ENCODE results near the gene BMP8A.
"Not testable (repeated sequence)": the region's sequence is repeated elsewhere in the genome, so short reads cannot be mapped to it uniquely, and the experiment has no call there.

The BMP8A gene

DNA sequence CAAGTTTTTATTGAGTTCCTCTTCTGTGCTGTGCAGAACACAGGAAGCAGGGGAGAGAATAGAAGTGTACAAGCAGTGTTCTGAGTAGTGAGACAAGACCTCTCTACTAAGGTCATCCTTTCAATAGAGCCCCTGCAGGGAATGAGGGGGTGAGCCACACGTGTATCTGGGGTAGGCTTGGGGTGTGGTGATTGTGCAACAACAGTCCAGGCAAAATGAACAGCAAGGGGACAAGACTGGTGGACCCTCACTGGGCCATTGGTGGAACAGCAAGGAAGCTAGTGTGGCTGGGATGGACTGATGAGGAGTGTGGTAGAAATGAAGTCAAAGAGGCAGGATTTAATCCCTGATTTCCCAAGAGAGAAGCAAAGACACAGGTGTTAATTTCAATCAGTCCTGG is 8.2 kb upstream of the BMP8A start:
- DNase-seq (ENCODE audit: low spot score), result no peak

DNA sequence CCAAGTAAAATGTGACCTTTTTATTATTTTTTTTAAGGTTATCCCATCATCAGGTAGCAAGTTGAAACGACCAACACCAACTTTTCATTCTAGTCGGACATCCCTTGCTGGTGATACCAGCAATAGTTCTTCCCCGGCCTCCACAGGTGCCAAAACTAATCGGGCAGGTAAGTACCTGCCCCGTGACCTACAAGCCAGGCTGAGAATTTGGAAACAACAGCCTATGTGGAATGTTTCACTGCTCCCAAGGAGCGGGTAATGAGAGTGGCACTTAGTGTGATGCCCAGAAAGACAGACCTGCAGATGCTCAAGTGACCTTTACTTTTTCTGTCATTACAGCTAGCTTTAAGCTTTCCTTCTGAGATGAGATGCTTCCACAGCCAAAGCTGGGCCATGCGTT is 6.9 kb upstream of the BMP8A start:
- no peak for DNase-seq (ENCODE audit: low spot score)

DNA sequence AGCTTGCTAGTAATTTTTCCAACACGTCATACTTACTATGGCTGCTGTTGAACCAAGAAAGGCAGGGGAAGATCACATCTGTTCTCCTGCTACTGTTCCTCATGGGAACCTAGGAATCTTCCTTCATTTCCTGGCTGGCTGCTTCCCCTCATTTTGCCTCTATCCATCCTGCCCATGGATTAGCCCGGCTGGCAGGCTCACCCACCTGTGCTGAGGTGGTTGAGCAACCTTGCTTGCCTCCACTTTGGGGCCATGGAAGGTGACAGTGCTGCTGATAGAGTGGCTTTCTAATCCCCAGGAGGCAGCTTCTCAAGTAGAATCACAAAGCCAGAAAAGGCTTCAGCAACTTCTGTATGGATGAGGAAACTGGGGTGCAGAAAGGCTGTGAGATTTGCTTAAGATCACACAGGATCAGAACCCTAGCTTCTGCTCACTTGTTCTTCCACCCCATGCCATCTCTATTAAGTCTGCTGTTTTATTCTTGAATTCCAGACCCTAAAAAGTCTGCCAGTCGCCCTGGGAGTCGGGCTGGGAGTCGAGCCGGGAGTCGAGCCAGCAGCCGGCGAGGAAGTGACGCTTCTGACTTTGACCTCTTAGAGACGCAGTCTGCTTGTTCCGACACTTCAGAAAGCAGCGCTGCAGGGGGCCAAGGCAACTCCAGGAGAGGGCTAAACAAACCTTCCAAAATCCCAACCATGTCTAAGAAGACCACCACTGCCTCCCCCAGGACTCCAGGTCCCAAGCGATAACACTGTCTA is 6.2 kb upstream of the BMP8A start:
- no peak for DNase-seq (ENCODE audit: low spot score)

DNA sequence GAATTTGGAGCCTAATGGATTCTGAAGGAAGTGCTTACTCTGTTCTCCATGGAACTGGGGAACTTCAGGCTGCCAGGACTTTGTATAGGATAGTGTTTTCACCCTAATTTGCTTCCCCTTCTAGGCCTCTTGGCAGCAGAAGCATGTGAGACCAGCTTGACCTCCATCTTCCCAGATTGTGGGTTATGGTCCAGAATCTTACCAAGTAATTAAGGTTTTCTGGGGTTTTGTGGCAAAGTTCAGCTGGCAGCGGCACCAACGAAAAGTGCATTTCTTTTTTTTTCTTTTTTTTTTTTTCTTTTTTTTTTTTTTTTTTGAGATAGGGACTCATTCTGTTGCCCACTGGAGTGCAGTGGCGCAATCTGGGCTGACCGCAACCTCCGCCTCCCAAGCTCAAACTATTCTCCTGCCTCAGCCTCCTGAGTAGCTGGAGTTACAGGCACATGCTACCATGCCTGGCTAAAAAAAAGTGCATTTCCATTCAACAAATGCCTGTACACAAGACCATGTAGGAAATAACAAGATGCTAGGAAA is 3.4 kb upstream of the BMP8A start:
- DNase-seq (ENCODE audit: low spot score), result no peak

DNA sequence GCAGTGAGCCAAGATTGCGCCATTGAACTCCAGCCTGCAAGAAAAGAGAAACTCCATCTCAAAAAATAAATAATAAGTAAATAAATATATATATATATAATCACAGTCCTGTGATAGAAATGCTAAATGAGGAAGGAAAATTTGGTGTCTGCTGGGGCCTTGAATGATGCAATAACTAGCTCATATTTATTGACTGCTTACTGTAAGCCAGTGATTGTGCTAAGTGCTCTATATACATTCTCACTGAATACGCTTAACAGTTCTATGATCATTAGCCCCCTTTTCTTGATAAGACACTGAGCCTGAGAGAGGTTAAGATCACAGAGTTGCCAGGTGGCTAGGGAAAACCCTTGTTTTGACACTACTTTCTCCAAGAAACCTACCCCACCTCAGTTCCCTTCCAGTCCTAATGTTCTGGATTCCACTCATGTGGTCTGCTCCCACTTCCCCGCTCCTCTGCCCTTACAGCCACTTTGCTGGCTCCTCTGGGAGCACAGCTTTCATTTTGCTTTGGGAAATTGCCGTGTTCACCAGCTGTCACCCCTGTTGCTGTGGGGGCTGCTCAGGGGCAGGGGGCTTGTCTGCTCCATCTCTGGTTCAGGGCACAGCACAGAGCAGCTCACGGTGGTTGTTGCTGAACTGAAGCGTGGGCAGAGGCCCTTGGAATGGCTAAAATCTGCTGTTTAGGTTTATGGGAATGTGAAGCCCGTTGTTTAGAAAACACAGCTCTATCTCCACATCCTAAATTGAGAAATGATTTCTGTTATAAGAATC is 2.5 kb upstream of the BMP8A start:
- no peak for DNase-seq (ENCODE audit: low spot score)

DNA sequence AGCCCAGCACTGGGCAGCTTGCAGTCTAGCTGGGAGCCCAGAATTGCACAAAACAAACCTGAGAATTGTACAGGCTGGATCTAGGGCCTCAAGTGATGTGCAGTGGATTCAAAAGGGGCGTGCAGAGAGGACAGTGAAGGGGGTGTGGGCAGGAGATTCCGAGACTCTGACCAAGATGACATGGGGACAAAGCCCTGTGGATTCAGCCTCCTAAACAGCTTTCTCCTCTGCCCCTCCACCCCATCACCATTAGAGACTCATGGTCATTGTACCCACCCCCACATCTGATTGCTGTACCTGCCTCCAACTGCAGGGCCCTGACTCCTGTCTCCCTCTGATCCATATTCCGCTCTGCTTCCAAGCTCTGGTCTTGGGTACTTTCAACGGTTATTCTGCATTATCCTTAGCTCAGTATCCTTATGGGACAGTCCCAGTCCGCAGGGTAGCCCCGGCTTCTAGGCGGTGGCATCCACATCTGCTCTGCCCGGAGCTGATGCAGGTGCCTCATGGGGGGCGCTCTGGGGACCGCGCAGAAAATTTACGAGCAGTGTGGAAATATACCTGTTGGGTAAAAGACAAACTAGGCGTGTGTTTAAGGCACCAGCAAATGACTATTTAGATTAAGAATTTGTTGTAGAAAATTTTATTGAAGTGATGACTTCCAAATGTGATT is 1.7 kb upstream of the BMP8A start:
- DNase-seq (ENCODE audit: low spot score), result no peak

DNA sequence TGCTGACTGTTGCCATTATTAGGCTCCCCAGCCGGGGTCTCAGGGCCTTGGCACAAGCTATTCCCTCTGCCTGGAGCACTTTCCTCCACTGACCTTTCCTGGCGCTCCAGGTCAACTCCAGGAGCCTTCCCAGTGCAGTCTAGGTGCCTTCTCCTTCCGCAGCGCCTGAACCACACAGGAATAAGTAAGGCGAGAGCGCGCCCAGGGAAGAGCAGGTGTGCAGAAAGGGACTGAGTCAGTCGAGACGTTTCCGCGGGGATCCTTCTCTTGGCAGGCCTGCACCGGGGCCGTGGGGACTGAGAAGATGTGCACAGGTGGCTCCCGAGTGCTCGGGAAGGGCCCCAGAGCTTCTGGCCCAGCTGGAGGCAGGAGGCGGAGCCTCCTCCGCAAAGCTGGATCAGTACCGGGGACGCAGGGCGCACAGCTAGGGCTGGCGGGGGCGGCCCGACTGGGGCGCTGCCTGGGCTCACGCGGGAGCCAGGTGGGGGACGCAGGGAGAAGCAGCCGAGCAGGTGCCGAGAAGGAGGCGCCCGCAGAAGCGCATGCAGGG is 765 bp upstream of the BMP8A start:
- no peak for DNase-seq (ENCODE audit: low spot score)

DNA sequence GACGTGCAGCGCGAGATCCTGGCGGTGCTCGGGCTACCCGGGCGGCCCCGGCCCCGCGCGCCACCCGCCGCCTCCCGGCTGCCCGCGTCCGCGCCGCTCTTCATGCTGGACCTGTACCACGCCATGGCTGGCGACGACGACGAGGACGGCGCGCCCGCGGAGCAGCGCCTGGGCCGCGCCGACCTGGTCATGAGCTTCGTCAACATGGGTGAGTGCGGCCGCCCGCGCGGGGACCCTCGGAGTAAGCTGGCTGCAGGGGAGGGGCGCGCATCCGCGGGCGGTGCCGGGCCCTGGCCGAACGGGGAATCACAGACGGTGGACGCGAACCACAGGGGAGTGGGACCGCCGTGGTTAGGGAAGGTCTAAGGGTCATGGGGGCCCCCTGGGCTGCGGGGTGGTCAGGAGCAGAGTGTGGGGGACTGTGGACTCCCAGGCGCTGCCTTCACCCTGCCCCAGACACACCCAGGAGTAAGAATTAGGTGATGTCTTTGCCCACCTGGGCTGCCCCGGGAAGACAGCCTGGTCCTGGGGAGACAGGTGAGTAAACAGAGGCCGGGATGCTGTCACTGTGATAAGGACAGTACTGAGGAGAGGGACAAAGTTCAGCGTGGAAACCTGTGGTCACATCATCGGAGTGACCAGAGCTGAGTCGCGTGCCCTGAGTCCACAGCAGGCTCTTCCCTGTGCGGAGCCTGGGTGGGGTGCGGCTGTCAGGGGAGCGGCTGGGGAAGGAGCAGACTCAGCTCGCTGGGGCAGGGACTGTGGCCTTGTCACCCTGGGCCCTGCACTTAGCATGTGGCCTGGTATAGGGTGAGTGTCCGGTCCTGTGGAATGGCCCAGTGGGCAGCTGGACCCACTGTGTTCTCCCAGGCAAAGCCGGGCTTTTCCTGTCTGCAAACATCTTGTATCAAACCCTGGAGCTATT is 944 bp downstream of the BMP8A start:
- not testable (repeated sequence) for DNase-seq (ENCODE audit: low spot score)

DNA sequence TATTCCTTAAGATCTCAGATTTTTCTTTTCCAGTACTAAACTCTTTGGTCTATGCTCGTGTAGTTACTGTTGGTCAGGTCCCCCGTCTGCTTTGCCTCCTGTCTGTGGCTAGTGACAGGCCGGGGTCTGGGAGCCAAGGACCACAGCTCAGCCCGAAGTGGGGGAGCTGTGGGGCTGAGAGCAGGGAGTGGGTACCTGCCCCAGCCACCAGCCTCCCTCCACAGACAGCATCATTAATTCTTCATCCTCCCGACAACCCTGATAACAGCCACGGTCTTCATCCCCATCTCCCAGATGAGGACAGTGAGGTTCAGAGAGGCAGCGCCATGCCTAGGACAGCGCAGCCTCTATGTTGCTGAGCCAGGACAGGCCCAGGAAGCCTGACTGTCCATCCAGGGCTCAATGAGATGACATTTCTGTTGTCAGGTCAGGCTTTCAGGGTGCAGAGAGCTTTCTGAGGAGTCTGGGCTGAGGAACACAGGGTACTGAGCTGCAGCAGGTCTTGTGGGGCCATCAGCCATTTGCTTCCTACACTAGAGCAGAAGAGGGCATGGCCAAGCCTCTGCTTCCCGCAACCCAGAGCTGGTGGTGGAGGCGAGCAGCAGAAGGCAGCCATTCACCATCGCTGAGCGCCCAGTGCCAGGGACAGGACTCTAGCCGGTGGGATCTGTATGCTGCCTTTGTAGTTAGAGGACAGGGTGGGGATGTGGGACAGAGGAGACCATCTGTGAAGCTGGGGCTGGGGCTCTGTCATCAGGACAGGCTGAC is 1.8 kb downstream of the BMP8A start:
- DNase-seq (ENCODE audit: low spot score), result not testable (repeated sequence)

DNA sequence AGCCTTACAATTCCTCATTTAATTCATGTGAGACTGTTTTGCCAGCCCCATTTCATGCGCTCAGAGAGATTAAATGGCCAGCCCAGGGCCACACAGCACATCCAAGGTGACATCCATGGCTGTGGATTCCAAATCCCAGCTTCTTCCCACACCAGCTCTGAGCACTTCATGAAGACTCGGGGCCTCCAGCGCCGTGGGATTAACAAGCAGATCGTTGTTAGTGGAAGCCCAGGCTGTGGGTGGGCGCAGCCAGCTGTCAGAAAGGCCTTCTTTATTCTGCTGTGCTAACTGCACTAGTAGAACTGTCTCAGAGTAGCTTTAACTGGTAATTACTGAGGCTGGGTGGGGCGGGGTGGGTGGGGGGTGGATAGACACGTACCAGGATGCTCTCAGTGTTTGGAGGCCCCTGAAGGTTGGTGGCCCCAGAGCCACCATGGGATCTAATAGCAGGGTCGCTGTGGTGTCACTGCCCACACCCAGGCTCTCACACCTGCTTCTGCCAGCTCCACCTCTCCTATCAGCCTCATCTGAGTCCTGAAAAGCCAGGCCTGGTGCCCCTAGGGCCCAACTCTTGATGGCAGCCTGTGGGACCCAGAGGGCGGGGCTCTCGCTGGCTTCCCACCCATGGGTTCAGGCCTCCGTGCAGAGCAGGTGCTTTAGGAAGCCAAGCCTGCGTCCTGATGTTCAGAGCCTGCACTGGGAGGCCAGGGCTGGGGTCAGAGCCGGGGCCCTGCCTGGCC is 3.4 kb downstream of the BMP8A start:
- no peak for DNase-seq (ENCODE audit: low spot score)

DNA sequence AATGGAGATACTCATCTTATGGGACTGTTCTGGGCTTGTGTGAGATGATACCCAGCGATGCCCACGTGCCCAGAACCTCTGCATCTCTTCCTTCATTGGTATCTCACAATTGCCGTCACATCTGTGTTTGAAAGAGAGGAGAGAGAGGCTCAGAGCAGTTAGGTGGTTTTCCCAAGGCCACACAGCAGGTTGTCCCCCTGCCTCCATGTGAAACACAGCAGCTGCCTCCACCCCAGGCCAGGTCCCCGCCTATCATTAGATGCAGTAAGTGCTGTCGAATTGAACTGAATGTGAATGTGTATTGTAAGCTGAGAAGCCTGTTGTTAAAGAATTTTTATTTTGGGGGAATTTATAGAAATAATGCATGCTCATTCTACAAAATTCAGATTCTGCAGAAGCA is 5.1 kb downstream of the BMP8A start:
- DNase-seq (ENCODE audit: low spot score), result not testable (repeated sequence)

DNA sequence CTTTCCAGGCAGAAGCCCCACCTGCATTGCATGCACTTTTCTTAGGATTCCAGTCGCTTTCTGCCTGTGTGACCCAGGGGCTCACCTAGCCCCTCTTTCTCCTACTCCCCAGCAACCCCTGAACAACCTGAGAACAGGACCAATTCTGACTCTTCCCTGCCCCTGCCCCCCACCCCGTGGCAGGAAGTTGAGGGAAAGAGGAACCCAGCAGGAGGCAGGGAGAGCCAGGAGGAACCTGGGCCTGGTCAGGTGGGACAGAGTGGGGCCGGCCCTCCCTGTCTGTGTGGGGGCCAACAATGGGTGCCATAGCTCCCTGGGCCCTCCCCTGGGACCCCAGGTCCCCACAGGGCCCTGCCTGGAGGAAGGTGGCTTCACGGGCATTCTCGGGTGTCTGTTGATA is 6.1 kb downstream of the BMP8A start:
- DNase-seq (ENCODE audit: low spot score), result no peak

DNA sequence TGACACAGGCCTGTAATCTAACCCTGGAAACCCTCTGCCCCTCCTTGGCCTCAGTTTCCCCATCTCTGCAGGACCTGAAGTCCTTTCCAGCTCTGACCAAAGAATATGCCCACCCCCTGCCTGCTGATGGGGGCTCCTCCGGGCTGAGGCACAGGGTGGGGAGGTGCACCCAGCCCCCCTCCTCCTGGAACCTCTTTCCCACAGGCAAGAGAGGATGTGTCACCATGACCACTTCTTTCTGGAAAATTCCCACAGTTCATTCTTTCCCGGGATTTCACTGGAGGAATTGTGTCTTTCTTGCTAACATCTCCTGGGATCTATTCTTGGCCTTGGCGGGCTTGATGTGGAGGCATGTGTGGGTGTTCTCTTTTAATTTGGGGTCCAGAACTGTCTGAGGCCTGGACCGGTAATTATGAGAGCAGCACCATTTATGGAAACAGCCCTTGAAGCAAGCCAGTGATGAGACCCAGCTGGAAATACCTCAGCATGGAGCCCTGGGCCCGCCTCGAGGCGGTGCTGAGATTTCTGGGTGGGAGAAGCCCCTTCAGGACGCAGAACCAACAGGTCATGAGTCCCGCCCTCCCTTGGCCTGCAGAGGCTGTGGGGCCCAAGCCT is 6.8 kb downstream of the BMP8A start:
- DNase-seq (ENCODE audit: low spot score), result not testable (repeated sequence)

DNA sequence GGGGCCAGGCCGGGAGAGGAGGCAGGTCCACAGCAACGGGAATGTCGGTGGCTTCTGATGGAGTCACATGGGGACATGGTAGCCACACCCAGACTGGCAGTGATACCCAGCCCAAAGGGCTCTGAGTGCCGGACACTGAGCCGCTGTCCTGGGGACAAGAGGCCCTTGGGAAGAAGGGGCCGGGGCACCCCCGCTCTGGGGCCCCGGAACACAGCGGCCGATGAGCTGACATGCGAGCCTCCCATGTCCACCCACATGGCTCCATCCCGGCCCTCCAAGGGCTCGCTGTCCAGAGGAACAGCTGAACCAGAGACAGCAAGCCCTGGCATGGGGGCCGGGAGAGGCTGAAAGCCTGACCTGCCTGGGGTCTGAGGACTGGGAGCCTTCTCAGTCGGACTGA is 7.4 kb downstream of the BMP8A start:
- not testable (repeated sequence) for DNase-seq (ENCODE audit: low spot score)

DNA sequence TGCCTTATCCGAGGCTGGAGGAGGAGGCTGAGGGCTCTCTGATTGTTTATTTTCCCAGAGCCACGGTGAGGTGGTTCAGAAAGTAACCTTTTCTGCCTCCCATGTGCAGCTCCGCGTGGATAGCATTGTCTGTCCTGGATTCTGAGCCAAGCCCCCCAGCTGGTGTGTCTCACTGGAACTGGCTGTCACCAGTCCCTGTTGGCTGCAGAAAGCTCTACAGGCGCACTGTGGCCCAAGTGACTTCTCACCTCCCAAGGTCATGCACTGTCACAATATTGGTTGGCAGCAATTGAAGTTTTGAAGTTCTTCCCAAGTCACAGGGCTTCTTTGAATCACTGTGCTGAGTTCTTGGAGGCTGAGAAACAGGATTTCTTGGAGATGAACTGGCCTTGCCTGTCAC is 8.2 kb downstream of the BMP8A start:
- DNase-seq (ENCODE audit: low spot score), result no peak

DNA sequence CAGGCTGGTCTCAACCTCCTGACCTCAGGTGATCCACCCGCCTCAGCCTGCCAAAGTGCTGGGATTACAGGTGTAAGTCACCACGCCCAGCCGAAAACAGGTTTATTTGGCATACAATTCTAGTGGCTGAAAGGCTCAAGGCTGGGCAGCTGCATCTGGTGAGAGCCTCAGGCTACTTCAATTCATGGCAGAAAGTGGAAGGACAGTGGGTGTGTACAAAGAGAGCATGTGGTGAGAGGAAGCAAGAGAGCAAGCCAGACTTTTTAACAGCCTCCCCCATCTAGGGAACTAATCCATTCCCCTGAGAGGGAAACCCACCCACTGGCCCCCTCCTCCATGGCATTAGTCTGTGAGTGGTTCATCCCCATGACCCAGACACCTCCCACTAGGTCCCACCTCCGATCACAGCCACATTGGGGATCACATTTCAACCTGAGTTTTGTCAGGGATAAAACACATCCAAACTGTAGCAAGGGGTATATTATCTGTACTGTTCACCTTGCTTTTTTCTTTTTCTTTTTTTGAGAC is 9.5 kb downstream of the BMP8A start:
- DNase-seq (ENCODE audit: low spot score), result no peak

DNA sequence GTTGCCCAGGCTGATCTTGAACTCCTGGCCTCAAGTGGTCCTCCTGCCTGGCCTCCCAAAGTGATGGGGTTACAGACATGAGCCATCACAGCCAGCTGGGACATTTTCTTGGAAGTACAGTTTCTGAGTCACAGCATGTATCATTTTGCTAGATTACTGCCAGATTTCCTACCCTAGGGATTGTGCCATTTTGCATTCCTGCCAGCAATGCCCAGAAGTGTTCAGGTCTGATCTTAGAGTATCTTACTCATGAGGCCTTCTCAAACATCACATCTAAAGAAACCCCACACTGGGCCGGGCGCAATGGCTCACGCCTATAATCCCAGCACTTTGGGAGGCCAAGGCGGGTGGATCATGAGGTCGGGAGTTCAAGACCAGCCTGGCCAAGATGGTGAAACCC is 10.2 kb downstream of the BMP8A start:
- peak; percentile 31 for DNase-seq (ENCODE audit: low spot score)

DNA sequence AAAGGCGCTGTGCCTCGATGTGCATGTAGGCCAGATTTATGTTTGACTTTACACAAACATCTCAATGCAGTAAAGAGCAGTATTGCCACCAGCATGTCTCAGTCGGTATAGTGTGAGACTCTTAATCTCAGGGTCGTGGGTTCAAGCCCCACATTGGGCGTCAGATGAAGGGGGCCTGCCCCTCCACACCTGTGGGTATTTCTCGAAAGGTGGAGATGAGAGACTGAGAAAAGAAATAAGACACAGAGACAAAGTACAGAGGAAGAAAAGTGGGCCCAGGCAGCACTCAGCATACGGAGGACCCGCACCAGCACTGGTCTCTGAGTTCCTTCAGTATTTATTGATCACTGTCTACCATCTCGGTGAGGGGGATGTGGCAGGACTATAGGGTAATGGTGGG is 13.0 kb downstream of the BMP8A start:
- DNase-seq (ENCODE audit: low spot score), result not testable (repeated sequence)

DNA sequence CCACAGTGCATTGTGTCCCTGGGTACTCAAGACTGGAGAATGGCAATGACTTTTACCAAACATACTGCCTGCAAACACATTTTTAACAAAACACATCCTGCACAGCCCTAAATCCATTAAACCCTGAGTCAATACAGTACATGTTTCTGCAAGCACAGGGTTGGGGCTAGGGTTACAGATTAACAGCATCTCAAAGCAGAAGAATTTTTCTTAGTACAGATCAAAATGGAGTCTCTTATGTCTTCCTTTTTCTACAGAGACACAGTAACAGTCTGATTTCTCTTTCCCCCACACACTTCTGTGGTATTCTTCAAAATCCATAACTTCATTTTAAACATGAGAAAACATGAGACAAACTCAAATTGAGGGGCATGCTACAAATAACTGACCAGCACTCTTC is 13.9 kb downstream of the BMP8A start:
- DNase-seq (ENCODE audit: low spot score), result no peak
